Right ventricle myocardium inferior (tissue), 1 donor: ENCODE results near the gene NPAS2. TPM values are rescaled to one million over a fixed set of nuclear protein-coding genes. Genes with fewer than 3 reads are reported as not detected.
A peak's percentile ranks its signal among the peaks of the same experiment; 100 is the strongest.

ENCODE experiments used
- ATAC-seq: fragments of 200-7000 bp; cut with Tn5 transposase; one replicate; pipeline ENCODE4 v1.9.1; 2020; ENCODE audit warnings: mild to moderate bottlenecking, moderate library complexity
- DNase-seq: peaks from one replicate; pipeline ENCODE4 v3.0.0; 2021; ENCODE audit errors: missing footprints
- intact Hi-C: fragments of 100-400 bp; cut with DNase I; formaldehyde crosslinking; loops from one replicate; pipeline ENCODE4 v1.11.0; 2022
- total RNA-seq: library from RNA; stranded (reverse); fragmentation: NEBNext Ultra II Directional; extraction: Animal tissue kit (Norgen Biotek cat#: 25700); gene quantifications from one replicate; pipeline ENCODE4 v1.2.1, GENCODE V29; 2021
- donor health status: DM: no; HTN: yes; CAD: no; lungs with severe emphysema.

NPAS2 gene
- total RNA-seq, 1 donor from 2014 or later = 38.0 TPM

GRCh38 chr2:100817388-100817985 is 2.5 kb upstream of the NPAS2 start:
- DNase-seq = no peak
- intact Hi-C loops = no loop called here
- no peak for ATAC-seq

- DNase-seq (no peak), ATAC-seq (peak; percentile 1)
- intact Hi-C loops = loop anchor here (2.0 kb wide), 1 partner anchor 87 kb away; no protein-coding TSS in a partner anchor
These were observed 1.8 kb upstream of the NPAS2 start for GRCh38 chr2:100818003-100818605.

GRCh38 chr2:100818606-100819369 is 1.2 kb upstream of the NPAS2 start:
- intact Hi-C loops = loop anchor here (2.0 kb wide), 1 partner anchor 88 kb away; no protein-coding TSS in a partner anchor
- DNase-seq (no peak), ATAC-seq (peak; percentile 66)

- intact Hi-C loops = loop anchor here (1.0 to 5.0 kb wide), 4 partner anchors 58 to 332 kb away; partner anchors contain the start of gene TBC1D8
- ATAC-seq (no peak), DNase-seq (no peak)
These were observed 259 bp downstream of the NPAS2 start for GRCh38 chr2:100820273-100820522.

- ATAC-seq = no peak
- intact Hi-C loops = loop anchor here (1.0 to 5.0 kb wide), 4 partner anchors 58 to 332 kb away; partner anchors contain the start of gene TBC1D8
- DNase-seq = no peak
These were observed 750 bp downstream of the NPAS2 start for GRCh38 chr2:100820523-100821254.

- intact Hi-C loops = loop anchor here (5.0 kb wide), 3 partner anchors 86 to 331 kb away; partner anchors contain the start of gene TBC1D8
- no peak for ATAC-seq
- DNase-seq = no peak
These were observed 1.4 kb downstream of the NPAS2 start for GRCh38 chr2:100821255-100821910.

GRCh38 chr2:100821911-100822265 is 1.9 kb downstream of the NPAS2 start:
- DNase-seq (no peak), ATAC-seq (no peak)
- intact Hi-C loops = loop anchor here (5.0 kb wide), 3 partner anchors 85 to 330 kb away; partner anchors contain the start of gene TBC1D8

GRCh38 chr2:100822587-100823248 is 2.8 kb downstream of the NPAS2 start:
- intact Hi-C loops = loop anchor here (5.0 kb wide), 3 partner anchors 85 to 330 kb away; partner anchors contain the start of gene TBC1D8
- no peak for DNase-seq
- peak; percentile 61 for ATAC-seq

- intact Hi-C loops = loop anchor here (5.0 kb wide), 3 partner anchors 83 to 328 kb away; partner anchors contain the start of gene TBC1D8
- DNase-seq = no peak
- ATAC-seq = no peak
These were observed 3.9 kb downstream of the NPAS2 start for GRCh38 chr2:100823665-100824438.

GRCh38 chr2:100824842-100825241 is 4.9 kb downstream of the NPAS2 start:
- no peak for ATAC-seq
- intact Hi-C loops = loop anchor here (5.0 kb wide), 3 partner anchors 82 to 327 kb away; partner anchors contain the start of gene TBC1D8

GRCh38 chr2:100826494-100826893 is 6.6 kb downstream of the NPAS2 start:
- DNase-seq (no peak), ATAC-seq (no peak)
- intact Hi-C loops = no loop called here

More at GRCh38 chr2:100824842-100825241, 4.9 kb downstream of the NPAS2 start:
- no peak for DNase-seq

GRCh38 chr2:100831158-100831750 is 11.3 kb downstream of the NPAS2 start:
- DNase-seq (no peak), ATAC-seq (no peak)
- intact Hi-C loops = no loop called here

GRCh38 chr2:100831831-100832230 is 11.9 kb downstream of the NPAS2 start:
- DNase-seq (peak; percentile 70), ATAC-seq (peak; percentile 18)
- intact Hi-C loops = no loop called here

- ATAC-seq = peak; percentile 33
- no peak for DNase-seq
- intact Hi-C loops = no loop called here
These were observed 12.9 kb downstream of the NPAS2 start for GRCh38 chr2:100832885-100833284.

GRCh38 chr2:100833331-100833730 is 13.4 kb downstream of the NPAS2 start:
- DNase-seq (no peak), ATAC-seq (no peak)
- intact Hi-C loops = no loop called here

- ATAC-seq = peak; percentile 61
These were observed 14.3 kb downstream of the NPAS2 start for GRCh38 chr2:100834221-100834620.

More at GRCh38 chr2:100834221-100834620, 14.3 kb downstream of the NPAS2 start:
- DNase-seq = no peak
- intact Hi-C loops = no loop called here
